ENCODE results near the gene TMPRSS13. TPM values are rescaled to one million over a fixed set of nuclear protein-coding genes. Genes with fewer than 3 reads are reported as not detected.

The TMPRSS13 gene
- polyA plus RNA-seq, 3 donors, result 0.17 to 2.4 (median 0.37) TPM

DNA sequence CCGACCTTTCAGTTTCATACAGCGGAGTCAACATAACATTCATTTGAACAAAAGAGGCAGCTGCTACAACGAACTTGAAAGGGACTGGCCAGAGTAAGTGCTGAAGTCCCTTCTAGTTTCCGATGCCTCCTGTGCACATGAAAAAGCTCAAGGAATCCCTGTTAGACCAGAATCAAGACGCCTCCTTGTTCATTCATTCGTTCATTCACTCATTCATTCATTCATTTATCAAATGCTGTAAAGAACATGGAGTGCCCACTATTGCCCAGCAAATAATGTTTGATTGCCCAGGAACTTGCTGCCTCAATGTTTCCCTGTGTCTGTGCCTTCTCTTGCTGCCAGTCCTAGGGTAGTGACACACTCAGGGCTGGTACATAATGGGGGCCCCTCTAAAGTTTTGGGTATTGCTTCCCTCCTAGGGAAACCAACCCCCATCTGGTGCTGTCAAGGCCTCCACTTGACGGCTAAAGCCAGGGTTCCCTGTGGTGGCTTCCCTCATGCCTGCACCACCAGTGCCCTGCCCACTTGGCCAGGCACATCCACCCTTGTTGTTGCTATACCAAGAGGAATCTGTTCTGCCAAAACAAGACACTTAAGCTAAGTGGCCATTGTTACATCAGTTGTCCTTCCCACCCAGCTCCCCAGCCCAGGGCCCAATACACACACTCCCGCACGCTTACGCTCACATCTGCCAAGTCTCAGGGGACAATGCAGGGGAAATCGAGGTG, 3.8 kb downstream of the TMPRSS13 start:
- Histone ChIP-seq H3K27ac (ENCODE audit: low read depth in 1 of 2, low read length in 2 of 2) (no peak overlapping the region), H3K36me3 (replicated peaks in 1 of 2; ENCODE audit: control insufficient read depth in 1 of 2, insufficient read depth in 2 of 2, low read length in 2 of 2) (no peaks in the 10 kb centered on the region), H3K4me1 (ENCODE audit: control insufficient read depth in 1 of 2, insufficient read depth in 2 of 2, low read length in 2 of 2) (peaks cover 14 to 22% of the 10 kb centered on the region in 2 donors), H3K4me3 (replicated peaks in 1 of 3; ENCODE audit: low read depth in 2 of 3, low read length in 3 of 3) (no peak overlapping the region), H3K9ac (ENCODE audit: insufficient read depth, low read length, poor library complexity, severe bottlenecking) (no peak overlapping the region), H3K9me3 (replicated peaks in 1 of 2; ENCODE audit: control insufficient read depth in 1 of 2, insufficient read depth in 1 of 2, low read length in 2 of 2) (no peaks in the 10 kb centered on the region), H3K79me2 (ENCODE audit: insufficient read depth, low read length) (no peaks in the 10 kb centered on the region), H3K4me2 (replicated peaks; ENCODE audit: extremely low read depth, low read length, poor library complexity, severe bottlenecking) (no peak overlapping the region), H3K27me3 (ENCODE audit: control insufficient read depth in 2 of 2, insufficient read depth in 2 of 2, low read length in 2 of 2) (no peaks in the 10 kb centered on the region), H4K20me1 (ENCODE audit: insufficient read depth, low read length) (no peaks in the 10 kb centered on the region), H2AFZ (ENCODE audit: insufficient read depth, low read depth, low read length, poor library complexity, severe bottlenecking) (no peak overlapping the region)
- H3K9me3 Mint-ChIP-seq, result peaks cover 0 to 1% (median 0%) of the 10 kb centered on the region in 7 donors
- H3K27me3 Mint-ChIP-seq (ENCODE audit: low read depth in 3 of 3), result peaks cover under 1 to 2% (median 2%) of the 10 kb centered on the region in 3 donors
- peaks cover 18% of the 10 kb centered on the region for H3K4me1 Mint-ChIP-seq
- H3K4me3 Mint-ChIP-seq, result no peak overlapping the region
- intact Hi-C loops (cut with micrococcal nuclease), result no loop called here
- TF ChIP-seq, protein P1, sequence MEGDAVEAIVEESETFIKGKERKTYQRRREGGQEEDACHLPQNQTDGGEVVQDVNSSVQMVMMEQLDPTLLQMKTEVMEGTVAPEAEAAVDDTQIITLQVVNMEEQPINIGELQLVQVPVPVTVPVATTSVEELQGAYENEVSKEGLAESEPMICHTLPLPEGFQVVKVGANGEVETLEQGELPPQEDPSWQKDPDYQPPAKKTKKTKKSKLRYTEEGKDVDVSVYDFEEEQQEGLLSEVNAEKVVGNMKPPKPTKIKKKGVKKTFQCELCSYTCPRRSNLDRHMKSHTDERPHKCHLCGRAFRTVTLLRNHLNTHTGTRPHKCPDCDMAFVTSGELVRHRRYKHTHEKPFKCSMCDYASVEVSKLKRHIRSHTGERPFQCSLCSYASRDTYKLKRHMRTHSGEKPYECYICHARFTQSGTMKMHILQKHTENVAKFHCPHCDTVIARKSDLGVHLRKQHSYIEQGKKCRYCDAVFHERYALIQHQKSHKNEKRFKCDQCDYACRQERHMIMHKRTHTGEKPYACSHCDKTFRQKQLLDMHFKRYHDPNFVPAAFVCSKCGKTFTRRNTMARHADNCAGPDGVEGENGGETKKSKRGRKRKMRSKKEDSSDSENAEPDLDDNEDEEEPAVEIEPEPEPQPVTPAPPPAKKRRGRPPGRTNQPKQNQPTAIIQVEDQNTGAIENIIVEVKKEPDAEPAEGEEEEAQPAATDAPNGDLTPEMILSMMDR (IDR thresholded peaks at IDR 0.05), result no peak
- 87% methylated on average over 9 of the region's 11 CpGs for WGBS (ENCODE audit: insufficient coverage)
- no peak for DNase-seq
- H3K36me3 Mint-ChIP-seq, result no peaks in the 10 kb centered on the region
- no peak overlapping the region for H3K27ac Mint-ChIP-seq

DNA sequence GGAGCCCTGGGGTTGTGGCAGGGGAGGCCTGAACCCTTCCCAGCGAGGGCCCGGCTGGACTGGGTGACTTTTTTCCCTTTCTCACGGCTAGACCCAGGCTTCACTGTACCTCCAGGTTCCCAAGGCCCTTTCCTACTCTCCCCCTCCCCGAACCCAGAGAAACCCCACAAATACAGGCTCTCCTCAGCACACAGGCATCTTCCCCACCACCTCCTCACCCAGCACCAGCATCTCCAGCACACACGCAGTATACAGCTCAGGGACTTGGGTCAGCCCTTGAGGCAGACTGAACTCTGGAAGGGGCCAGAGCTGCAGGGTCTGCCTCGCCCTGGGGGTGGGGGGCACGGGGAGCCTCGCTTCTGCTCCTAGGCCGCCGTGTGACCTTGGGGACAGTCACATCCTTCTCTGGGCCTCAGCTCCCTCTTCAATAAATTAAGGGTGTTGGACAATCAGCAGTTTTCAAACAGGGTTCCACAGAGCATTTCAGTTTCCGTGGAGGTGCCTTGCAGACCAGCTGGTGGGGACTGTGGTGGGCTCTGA, 4.5 kb downstream of the TMPRSS13 start:
- H3K27ac ChIP-seq (ENCODE audit: low read depth in 1 of 2, low read length in 2 of 2), result no peak overlapping the region
- intact Hi-C loops (cut with micrococcal nuclease), result no loop called here
- WGBS (ENCODE audit: insufficient coverage), result 89% methylated on average over 5 of the region's 11 CpGs
- no peak overlapping the region for H3K4me3 Mint-ChIP-seq
- H3K27me3 Mint-ChIP-seq (ENCODE audit: low read depth in 3 of 3), result peaks cover 0 to 5% (median 2%) of the 10 kb centered on the region in 3 donors
- H3K4me2 ChIP-seq (replicated peaks; ENCODE audit: extremely low read depth, low read length, poor library complexity, severe bottlenecking), result no peak overlapping the region
- no peaks in the 10 kb centered on the region for H3K9me3 Mint-ChIP-seq
- no peaks in the 10 kb centered on the region for H4K20me1 ChIP-seq (ENCODE audit: insufficient read depth, low read length)
- no peaks in the 10 kb centered on the region for H3K9me3 ChIP-seq (replicated peaks in 1 of 2; ENCODE audit: control insufficient read depth in 1 of 2, insufficient read depth in 1 of 2, low read length in 2 of 2)
- peaks cover 9 to 19% of the 10 kb centered on the region in 2 donors for H3K4me1 ChIP-seq (ENCODE audit: control insufficient read depth in 1 of 2, insufficient read depth in 2 of 2, low read length in 2 of 2)
- no peaks in the 10 kb centered on the region for H3K36me3 ChIP-seq (replicated peaks in 1 of 2; ENCODE audit: control insufficient read depth in 1 of 2, insufficient read depth in 2 of 2, low read length in 2 of 2)
- H3K9ac ChIP-seq (ENCODE audit: insufficient read depth, low read length, poor library complexity, severe bottlenecking), result no peak overlapping the region
- no peaks in the 10 kb centered on the region for H3K36me3 Mint-ChIP-seq
- DNase-seq, result no peak
- no peaks in the 10 kb centered on the region for H3K27me3 ChIP-seq (ENCODE audit: control insufficient read depth in 2 of 2, insufficient read depth in 2 of 2, low read length in 2 of 2)
- H2AFZ ChIP-seq (ENCODE audit: insufficient read depth, low read depth, low read length, poor library complexity, severe bottlenecking), result no peak overlapping the region
- no peaks in the 10 kb centered on the region for H3K79me2 ChIP-seq (ENCODE audit: insufficient read depth, low read length)
- peaks cover 15% of the 10 kb centered on the region for H3K4me1 Mint-ChIP-seq
- TF ChIP-seq, protein P1 (IDR thresholded peaks at IDR 0.05), result no peak
- peak overlapping the region in 3 of 7 donors; percentile 70 to 78 (median 73) for H3K27ac Mint-ChIP-seq
- H3K4me3 ChIP-seq (replicated peaks in 1 of 3; ENCODE audit: low read depth in 2 of 3, low read length in 3 of 3), result no peak overlapping the region
